Stimulated activated naive CD8-positive, alpha-beta T cell treated with anti-CD3 and anti-CD28 coated beads, Interleukin-15, Interleukin-2, amounts not matched to agents 100 ng/mL and 50 ng/mL, for 24 hours (primary cell): Measurements from ENCODE around the gene CFAP53.
"Not testable (repeated sequence)": the region's sequence is repeated elsewhere in the genome, so short reads cannot be mapped to it uniquely, and the experiment has no call there.

ENCODE experiments used
- H3K27ac Mint-ChIP-seq: one replicate; pipeline ENCODE4 v1.8.0; 2021; ENCODE audit warnings: mild to moderate bottlenecking, mixed read lengths
- H3K27me3 Mint-ChIP-seq: one replicate; pipeline ENCODE4 v1.8.0; 2021; ENCODE audit warnings: mixed read lengths
- H3K36me3 Mint-ChIP-seq: one replicate; pipeline ENCODE4 v1.8.0; 2021; ENCODE audit warnings: low read depth, mixed read lengths
- H3K4me1 Mint-ChIP-seq: one replicate; pipeline ENCODE4 v1.8.0; 2021; ENCODE audit warnings: low read depth, mixed read lengths
- H3K4me3 Mint-ChIP-seq: one replicate; pipeline ENCODE4 v1.8.0; 2021; ENCODE audit warnings: mild to moderate bottlenecking, mixed read lengths
- H3K9me3 Mint-ChIP-seq: one replicate; pipeline ENCODE4 v1.8.0; 2021; ENCODE audit warnings: mixed read lengths

The CFAP53 gene

DNA sequence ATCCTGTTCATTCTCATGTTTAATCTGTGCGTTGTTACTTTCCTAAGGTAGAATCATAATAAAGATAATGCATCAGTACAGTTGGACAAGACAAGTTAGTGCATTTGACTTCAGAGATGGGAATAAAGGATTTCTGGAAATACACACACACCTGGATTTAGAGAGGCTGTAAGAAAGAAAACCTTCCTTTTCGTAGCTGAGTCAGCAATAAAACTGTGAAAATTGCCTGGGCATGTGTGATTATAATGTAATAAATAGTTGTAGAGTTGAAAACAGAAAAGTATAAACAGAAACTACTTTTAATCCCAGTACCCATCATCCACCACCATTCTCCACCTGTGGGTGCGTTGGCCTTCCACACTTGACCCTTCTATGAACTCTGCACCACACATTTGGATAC lies 15.4 kb downstream of the CFAP53 start:
- Mint-ChIP-seq H3K9me3 (no peaks in the 10 kb centered on the region), H3K4me3 (no peak overlapping the region), H3K36me3 (no peaks in the 10 kb centered on the region), H3K27ac (no peak overlapping the region), H3K4me1 (no peaks in the 10 kb centered on the region), H3K27me3 (no peaks in the 10 kb centered on the region)

DNA sequence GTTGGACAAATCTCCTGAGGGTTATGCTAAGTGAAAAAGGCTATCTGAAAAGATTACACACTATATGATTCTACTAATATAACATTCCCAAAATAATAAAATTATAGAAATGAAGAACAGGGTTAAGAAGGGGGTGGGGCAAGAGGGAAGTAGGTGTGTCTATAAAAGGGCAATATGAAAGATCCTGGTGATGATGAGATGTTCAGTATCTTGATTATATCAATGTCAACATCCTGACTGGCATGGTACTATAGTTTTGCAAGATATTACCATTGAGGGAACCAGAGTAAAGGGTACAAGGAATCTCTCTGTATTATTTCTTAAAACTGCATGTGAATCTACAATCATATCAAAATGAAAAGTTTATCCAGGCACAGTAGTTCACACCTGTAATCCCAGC lies 16.7 kb downstream of the CFAP53 start:
- Mint-ChIP-seq H3K9me3 (no peaks in the 10 kb centered on the region), H3K27me3 (no peaks in the 10 kb centered on the region), H3K4me3 (no peak overlapping the region), H3K4me1 (no peaks in the 10 kb centered on the region), H3K36me3 (no peaks in the 10 kb centered on the region), H3K27ac (no peak overlapping the region)

DNA sequence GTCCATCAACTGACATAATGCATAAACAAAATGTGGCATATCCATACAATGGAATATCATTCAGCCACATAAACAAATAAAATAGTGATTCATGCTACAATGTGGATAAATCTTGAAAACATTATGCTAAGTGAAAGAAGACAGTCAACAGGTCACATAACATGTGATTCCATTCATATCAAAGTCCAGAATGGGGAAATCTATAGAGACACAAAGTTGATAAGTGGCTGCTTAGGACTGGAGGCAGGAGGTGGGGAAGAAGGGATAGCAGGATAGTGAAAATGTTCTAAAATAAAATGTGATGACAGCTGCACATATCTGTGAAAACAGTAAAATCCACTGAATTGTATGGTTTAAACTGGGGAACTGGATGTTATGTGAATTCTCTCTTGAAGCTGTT lies 18.7 kb downstream of the CFAP53 start:
- H3K36me3 Mint-ChIP-seq = no peaks in the 10 kb centered on the region
- no peaks in the 10 kb centered on the region for H3K4me1 Mint-ChIP-seq
- H3K27me3 Mint-ChIP-seq = no peaks in the 10 kb centered on the region
- H3K4me3 Mint-ChIP-seq = no peak overlapping the region
- H3K27ac Mint-ChIP-seq = no peak overlapping the region
- no peaks in the 10 kb centered on the region for H3K9me3 Mint-ChIP-seq

DNA sequence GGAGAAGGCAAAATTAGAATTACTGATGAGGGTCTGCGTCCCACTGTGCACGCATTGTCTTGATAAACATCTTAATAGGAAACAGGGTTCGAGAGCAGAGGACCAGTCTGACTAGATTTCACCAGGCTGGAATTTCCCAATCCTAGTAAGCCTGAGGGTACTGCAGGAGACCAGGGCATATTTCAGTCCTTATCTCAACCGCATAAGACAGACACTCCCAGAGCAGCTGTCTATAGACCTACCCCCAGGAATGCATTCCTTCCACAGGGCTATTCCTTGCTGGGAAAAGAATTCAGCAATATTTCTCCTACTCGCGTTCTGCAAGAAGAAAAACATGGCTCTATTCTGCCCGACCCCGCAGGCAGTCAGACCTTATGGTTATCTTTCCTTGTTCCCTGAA lies 24.5 kb downstream of the CFAP53 start:
- not testable (repeated sequence) for H3K36me3 Mint-ChIP-seq, H3K27ac Mint-ChIP-seq, H3K4me3 Mint-ChIP-seq, H3K4me1 Mint-ChIP-seq, H3K27me3 Mint-ChIP-seq
- peaks cover 17% of the 10 kb centered on the region for H3K9me3 Mint-ChIP-seq

DNA sequence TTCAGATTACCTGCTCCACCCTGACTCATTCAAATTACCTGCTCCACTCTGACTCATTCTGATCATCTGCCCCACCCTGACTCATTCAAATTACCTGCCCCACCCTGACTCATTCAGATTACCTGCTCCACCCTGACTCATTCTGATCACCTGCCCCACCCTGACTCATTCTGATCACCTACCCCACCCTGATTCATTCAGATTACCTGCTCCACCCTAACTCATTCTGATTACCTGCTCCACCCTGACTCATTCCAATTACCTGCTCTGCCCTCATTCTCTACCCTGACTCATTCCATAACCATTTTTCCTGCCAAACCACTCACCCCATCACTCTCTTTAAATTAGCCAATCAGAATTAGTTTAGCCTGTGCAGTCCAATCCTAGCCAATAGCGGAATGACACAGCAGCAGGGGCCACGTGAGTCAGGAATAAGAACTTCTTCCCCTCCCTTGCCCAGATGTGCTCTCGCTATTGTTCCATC lies 26.2 kb downstream of the CFAP53 start:
- Mint-ChIP-seq H3K4me3 (no peak overlapping the region), H3K27me3 (peaks cover 9% of the 10 kb centered on the region), H3K4me1 (peaks cover 7% of the 10 kb centered on the region), H3K27ac (peak overlapping the region; percentile 14), H3K36me3 (peaks cover 7% of the 10 kb centered on the region), H3K9me3 (peaks cover 17% of the 10 kb centered on the region)

DNA sequence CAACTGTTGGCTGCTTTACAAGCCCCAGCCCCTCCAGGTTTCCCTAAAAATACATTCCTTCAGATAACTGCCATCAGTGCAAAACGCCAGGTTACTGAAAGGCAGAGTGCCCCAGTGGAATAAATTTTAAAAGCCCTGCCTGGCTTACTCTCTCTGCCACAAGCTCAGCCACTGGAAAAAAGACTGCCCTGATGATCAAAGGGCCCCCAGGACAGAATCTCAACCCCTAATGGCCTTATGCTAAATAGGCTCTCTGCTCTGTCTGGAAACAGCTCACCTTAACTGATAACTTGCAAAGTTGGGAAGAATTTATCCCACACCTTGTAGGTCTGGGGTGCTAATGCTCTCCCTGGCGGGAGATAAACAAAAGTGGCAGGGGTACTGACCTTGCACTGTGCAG lies 33.9 kb downstream of the CFAP53 start:
- no peaks in the 10 kb centered on the region for H3K36me3 Mint-ChIP-seq
- no peaks in the 10 kb centered on the region for H3K9me3 Mint-ChIP-seq
- H3K27ac Mint-ChIP-seq = no peak overlapping the region
- H3K4me1 Mint-ChIP-seq = no peaks in the 10 kb centered on the region
- no peak overlapping the region for H3K4me3 Mint-ChIP-seq
- peaks cover 15% of the 10 kb centered on the region for H3K27me3 Mint-ChIP-seq

DNA sequence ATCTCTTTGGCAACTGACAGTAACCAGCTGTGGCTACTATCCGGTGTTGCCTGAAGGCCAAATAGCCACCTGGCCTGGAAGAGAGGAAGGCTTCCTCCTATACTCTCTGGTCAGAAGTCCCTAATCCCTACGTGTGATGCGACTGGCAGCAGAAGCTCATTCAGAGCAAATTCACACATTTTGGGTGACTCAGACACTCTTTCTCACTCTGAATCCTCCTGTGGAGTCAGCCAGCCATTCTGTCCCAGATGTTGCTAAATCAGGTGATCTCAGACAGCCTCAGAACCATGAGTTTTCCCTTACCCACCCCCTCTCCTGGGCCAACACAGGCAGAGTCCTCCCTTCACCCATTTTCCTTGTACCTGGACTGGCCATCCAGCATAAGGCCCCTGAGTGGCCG lies 34.7 kb downstream of the CFAP53 start:
- no peak overlapping the region for H3K4me3 Mint-ChIP-seq
- no peak overlapping the region for H3K27ac Mint-ChIP-seq
- no peaks in the 10 kb centered on the region for H3K36me3 Mint-ChIP-seq
- peaks cover 15% of the 10 kb centered on the region for H3K27me3 Mint-ChIP-seq
- H3K4me1 Mint-ChIP-seq = no peaks in the 10 kb centered on the region
- H3K9me3 Mint-ChIP-seq = no peaks in the 10 kb centered on the region

DNA sequence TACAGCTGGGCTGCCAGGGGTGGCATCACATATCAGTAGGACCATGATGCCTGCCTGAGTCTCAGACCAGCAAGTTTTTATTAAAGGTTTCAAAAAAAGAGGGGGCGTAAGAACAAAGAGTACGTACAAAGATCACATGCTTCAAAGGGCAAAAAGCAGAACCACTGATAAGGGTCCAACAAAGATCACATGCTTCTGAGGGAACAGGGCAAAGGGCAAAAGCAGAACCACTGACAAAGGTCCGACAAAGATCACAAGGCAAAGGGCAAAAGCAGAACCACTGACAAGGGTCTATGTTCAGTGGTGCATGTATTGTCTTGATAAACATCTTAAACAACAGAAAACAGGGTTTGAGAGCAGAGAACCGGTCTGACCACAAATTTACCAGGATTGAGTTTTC lies 46.0 kb downstream of the CFAP53 start:
- Mint-ChIP-seq H3K27me3 (peaks cover 21% of the 10 kb centered on the region), H3K9me3 (peaks cover 16% of the 10 kb centered on the region)
- not testable (repeated sequence) for H3K4me3 Mint-ChIP-seq, H3K4me1 Mint-ChIP-seq, H3K27ac Mint-ChIP-seq, H3K36me3 Mint-ChIP-seq

DNA sequence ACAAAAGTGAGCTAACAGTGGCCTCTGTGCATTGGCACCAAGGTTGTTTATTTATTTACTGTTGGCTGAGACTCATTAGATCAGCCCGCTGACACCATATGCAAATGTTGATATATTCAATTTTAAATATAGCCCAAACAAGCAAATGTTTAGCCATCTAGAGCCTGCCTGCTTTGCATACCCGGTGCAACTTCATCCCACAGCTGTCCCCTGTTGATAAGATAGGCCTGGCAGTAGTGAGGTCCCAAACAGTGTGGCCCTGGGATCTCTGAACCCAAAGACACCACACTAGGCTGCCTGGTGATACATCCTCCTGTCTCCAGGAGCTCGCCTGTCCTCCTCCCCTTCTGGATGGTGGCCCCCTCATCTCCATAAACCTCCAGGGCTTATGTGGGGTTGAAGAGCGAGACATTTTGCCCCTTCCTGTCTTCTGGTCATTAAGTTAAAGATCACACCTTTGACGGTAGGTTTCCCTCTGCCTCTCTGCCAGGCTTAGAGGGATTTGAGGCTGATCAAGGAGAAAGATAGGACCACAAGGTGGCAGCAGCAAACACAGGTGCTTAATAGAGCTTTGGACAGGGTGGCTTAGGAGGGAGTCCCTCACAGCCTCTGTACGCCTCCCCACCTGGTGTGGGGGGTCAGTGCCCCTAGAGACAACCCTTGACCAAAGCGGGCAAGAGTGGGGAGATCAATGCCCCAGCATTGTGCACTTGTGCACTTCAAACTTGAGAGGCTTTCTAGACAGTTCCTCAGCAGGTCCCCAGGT lies 47.7 kb downstream of the CFAP53 start:
- Mint-ChIP-seq H3K4me1 (no peaks in the 10 kb centered on the region), H3K9me3 (peaks cover 16% of the 10 kb centered on the region), H3K36me3 (no peaks in the 10 kb centered on the region), H3K27ac (no peak overlapping the region), H3K27me3 (peaks cover 19% of the 10 kb centered on the region), H3K4me3 (no peak overlapping the region)

DNA sequence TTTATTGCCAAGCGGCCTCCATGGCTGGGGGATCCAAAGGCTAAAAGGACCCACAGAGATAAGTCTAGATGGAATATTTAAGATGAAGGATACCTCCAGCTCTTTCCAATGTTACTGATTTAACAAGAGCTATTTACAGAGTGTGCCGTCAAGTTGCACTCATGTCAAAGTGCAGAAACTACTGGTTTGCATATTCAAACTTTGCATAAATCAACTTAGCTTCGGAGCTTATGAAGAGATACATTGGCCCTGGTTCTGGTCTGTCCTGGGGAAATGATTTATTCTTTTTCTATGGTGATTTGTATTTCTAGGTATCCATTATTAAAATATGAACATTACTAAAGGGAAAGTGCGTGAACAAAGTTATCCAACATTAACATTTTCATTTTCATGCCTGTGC lies 57.0 kb downstream of the CFAP53 start:
- H3K4me3 Mint-ChIP-seq = no peak overlapping the region
- H3K36me3 Mint-ChIP-seq = no peaks in the 10 kb centered on the region
- peaks cover 40% of the 10 kb centered on the region for H3K27me3 Mint-ChIP-seq
- H3K9me3 Mint-ChIP-seq = no peaks in the 10 kb centered on the region
- no peaks in the 10 kb centered on the region for H3K4me1 Mint-ChIP-seq
- H3K27ac Mint-ChIP-seq = no peak overlapping the region

DNA sequence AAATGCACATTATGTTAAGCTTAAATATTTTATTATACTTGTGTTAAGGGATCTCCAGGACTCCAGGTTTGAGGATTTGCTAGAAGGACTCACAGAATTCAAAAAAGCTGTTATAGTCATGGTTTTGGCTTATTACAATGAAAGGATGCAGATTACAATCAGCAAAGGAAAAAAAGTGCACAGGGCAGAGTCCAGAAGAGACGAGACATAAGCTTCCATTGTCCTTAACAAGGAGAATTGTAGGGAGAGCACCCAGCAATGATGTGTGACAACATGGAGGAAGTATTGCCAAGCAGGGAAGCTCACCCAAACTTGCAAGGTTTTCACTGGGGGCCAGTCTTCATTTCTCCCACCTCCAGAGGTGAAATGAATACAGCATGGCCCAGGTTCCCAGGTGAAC lies 58.6 kb downstream of the CFAP53 start:
- Mint-ChIP-seq H3K36me3 (no peaks in the 10 kb centered on the region), H3K4me3 (no peak overlapping the region), H3K4me1 (peaks cover 6% of the 10 kb centered on the region), H3K9me3 (no peaks in the 10 kb centered on the region), H3K27me3 (peaks cover 51% of the 10 kb centered on the region), H3K27ac (no peak overlapping the region)

DNA sequence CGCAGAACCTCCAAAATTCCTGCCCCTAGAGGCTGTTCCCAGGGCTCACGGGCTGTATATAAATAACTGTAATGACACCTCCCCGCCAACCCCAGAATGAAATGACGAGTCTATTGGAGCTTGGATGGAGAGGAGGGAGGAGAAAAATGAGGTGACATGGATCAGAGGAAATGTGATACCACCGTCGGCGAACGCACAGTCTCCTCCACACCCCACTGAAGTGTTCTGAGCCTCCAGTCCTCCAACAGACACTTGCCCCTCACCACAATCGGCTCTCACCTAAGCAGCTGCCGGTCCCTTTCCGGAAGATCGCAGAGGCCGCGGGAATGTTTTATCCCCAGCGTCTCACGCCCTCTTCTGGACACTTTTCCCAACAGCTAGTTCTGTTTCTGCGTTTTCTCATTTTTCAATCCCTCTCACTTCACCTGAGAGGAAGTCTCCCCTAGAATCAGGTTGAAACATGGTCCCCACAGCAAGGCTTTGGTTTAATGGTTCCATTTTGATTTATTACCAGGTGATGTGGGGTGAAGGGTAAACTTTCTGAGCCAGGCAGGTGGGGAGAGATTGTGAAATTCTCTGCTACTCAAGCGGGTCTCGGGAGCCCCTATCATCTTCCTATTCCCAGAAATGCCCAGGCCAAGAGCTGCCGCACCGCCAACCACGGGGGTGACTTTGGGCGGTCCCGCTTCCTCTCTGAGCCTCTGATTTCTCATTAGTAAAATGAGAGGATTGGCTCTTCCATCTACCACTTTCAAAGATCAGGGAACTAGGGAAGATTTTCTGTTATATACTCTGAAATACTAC lies 62.3 kb downstream of the CFAP53 start:
- no peaks in the 10 kb centered on the region for H3K9me3 Mint-ChIP-seq
- no peak overlapping the region for H3K4me3 Mint-ChIP-seq
- H3K4me1 Mint-ChIP-seq = peaks cover 6% of the 10 kb centered on the region
- no peaks in the 10 kb centered on the region for H3K36me3 Mint-ChIP-seq
- H3K27ac Mint-ChIP-seq = no peak overlapping the region
- peaks cover 59% of the 10 kb centered on the region for H3K27me3 Mint-ChIP-seq

DNA sequence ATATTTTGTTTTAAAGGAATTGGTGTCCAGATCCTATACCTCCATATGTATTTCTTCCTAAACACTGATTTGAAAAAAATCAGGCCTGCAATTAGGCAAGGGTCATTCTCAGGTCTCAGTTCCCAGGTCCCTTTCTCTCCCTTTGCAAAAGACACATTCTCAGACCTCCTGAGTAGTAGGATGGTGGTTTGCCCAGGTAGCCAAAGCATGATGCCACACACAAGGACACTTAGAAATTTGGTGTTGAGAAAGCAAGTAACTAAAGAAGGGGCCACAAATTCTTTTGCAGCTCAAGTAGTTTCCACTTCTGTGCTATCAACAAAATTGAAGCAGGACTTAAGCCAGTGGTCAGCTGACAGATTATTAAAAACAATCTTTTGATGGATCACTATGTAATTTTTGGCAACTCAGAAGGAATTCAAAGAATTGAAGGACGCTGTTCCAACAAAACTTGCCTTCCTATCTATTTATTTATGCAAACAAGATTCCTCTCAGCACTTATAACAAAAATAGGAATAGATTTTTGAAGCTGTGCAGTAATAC lies 64.7 kb downstream of the CFAP53 start:
- peaks cover 6% of the 10 kb centered on the region for H3K4me1 Mint-ChIP-seq

DNA sequence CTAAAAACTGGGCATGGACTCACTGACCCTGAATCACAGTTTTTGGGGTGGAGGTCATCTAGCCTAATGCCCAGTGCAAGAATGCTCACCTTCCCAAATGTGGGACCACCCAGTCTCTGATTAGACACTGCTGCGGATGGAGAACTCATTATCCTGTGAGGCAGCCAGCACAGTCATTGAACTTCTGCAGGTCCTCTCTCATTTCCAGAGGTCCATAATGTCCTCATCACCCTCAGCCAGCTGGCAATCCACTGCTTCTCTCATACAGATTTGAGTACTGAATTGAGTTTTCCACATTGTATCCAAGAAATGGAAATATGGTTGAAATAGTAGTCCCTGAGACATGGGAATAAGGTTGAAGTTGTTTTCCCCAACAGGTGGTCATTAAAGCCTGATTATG lies 66.4 kb downstream of the CFAP53 start:
- peaks cover 78% of the 10 kb centered on the region for H3K27me3 Mint-ChIP-seq
- H3K36me3 Mint-ChIP-seq = no peaks in the 10 kb centered on the region
- H3K4me1 Mint-ChIP-seq = peaks cover 11% of the 10 kb centered on the region
- no peak overlapping the region for H3K4me3 Mint-ChIP-seq
- no peak overlapping the region for H3K27ac Mint-ChIP-seq
- no peaks in the 10 kb centered on the region for H3K9me3 Mint-ChIP-seq

More for the DNA sequence above, 64.7 kb downstream of the CFAP53 start:
- Mint-ChIP-seq H3K36me3 (no peaks in the 10 kb centered on the region), H3K27me3 (peaks cover 70% of the 10 kb centered on the region), H3K4me3 (no peak overlapping the region), H3K27ac (no peak overlapping the region), H3K9me3 (no peaks in the 10 kb centered on the region)

DNA sequence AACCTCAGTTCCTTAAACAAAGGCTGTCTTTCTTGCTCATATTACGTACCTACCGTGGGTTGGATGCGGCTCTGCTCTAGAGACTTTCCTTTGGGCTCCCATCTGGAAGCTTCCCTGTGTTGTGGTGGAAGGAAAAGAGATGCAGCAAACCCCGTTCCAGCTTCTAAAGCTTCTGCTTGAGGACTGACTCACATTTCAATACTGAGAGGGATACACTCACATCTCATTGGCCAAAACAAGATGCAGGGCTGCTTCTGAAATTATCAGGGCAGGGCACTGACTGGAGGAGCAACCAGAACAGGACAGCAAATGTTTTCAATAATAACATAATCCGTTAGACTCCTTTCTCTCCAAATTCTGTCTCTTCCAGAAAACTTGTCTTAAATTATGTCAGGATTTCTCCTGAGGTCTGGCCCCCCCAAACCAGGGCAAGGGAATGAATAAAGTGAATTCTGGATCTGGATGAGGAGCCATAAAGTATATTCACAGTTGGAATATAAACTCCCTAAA lies 66.9 kb downstream of the CFAP53 start:
- Mint-ChIP-seq H3K4me1 (peaks cover 11% of the 10 kb centered on the region), H3K9me3 (no peaks in the 10 kb centered on the region), H3K27ac (no peak overlapping the region), H3K27me3 (peaks cover 74% of the 10 kb centered on the region), H3K4me3 (no peak overlapping the region), H3K36me3 (no peaks in the 10 kb centered on the region)
